ENCODE data around the gene ABCD3.
"Not testable (repeated sequence)": the region's sequence is repeated elsewhere in the genome, so short reads cannot be mapped to it uniquely, and the experiment has no call there.

Gene ABCD3

GRCh38 chr1:94425821-94426484, 7.8 kb downstream of the ABCD3 start:
- no peak overlapping the region for H3K9ac ChIP-seq
- H3K27me3 ChIP-seq (ENCODE audit: insufficient read depth, low read depth), result no peaks in the 10 kb centered on the region
- H3K27ac ChIP-seq, result no peak overlapping the region
- H3K4me1 ChIP-seq (ENCODE audit: low read depth, poor library complexity, severe bottlenecking), result no peaks in the 10 kb centered on the region
- peaks cover 6% of the 10 kb centered on the region; the same call in 1 of the 2 replicates for H3K79me2 ChIP-seq (ENCODE audit: insufficient read depth, low read depth)
- no peaks in the 10 kb centered on the region for H4K20me1 ChIP-seq (ENCODE audit: insufficient read depth)
- H3K4me3 ChIP-seq (IDR thresholded peaks at IDR 0.05; ENCODE audit: insufficient read depth, low read depth, low read length), result no peak overlapping the region
- no peak for TF ChIP-seq CTCF (conservative IDR thresholded peaks at IDR 0.05; ENCODE audit: low read depth, low read length)
- no peaks in the 10 kb centered on the region for H3K36me3 ChIP-seq (ENCODE audit: insufficient read depth)
- no peak overlapping the region for H2AFZ ChIP-seq (ENCODE audit: low read depth)
- H3K4me2 ChIP-seq, result no peak overlapping the region

- not testable (repeated sequence) for H3K27me3 ChIP-seq (ENCODE audit: insufficient read depth, low read depth); H3K9ac ChIP-seq; H3K4me1 ChIP-seq (ENCODE audit: low read depth, poor library complexity, severe bottlenecking); H2AFZ ChIP-seq (ENCODE audit: low read depth); H3K4me3 ChIP-seq (IDR thresholded peaks at IDR 0.05; ENCODE audit: insufficient read depth, low read depth, low read length); H3K36me3 ChIP-seq (ENCODE audit: insufficient read depth); H4K20me1 ChIP-seq (ENCODE audit: insufficient read depth); H3K27ac ChIP-seq; H3K4me2 ChIP-seq; H3K79me2 ChIP-seq (ENCODE audit: insufficient read depth, low read depth)
Observed at GRCh38 chr1:94426485-94426870, 8.3 kb downstream of the ABCD3 start.

GRCh38 chr1:94428441-94428840, 10.3 kb downstream of the ABCD3 start:
- TF ChIP-seq CTCF (conservative IDR thresholded peaks at IDR 0.05; ENCODE audit: low read depth, low read length), result no peak
- Histone ChIP-seq H2AFZ (ENCODE audit: low read depth) (no peak overlapping the region), H4K20me1 (ENCODE audit: insufficient read depth) (no peaks in the 10 kb centered on the region), H3K4me1 (ENCODE audit: low read depth, poor library complexity, severe bottlenecking) (no peaks in the 10 kb centered on the region), H3K79me2 (ENCODE audit: insufficient read depth, low read depth) (peaks cover 9% of the 10 kb centered on the region; the same call in 1 of the 2 replicates), H3K36me3 (ENCODE audit: insufficient read depth) (no peaks in the 10 kb centered on the region), H3K4me2 (no peak overlapping the region), H3K9ac (no peak overlapping the region), H3K4me3 (IDR thresholded peaks at IDR 0.05; ENCODE audit: insufficient read depth, low read depth, low read length) (no peak overlapping the region), H3K27me3 (ENCODE audit: insufficient read depth, low read depth) (no peaks in the 10 kb centered on the region), H3K27ac (no peak overlapping the region)

GRCh38 chr1:94428927-94429528, 10.8 kb downstream of the ABCD3 start:
- H4K20me1 ChIP-seq (ENCODE audit: insufficient read depth); H3K27me3 ChIP-seq (ENCODE audit: insufficient read depth, low read depth); H3K79me2 ChIP-seq (ENCODE audit: insufficient read depth, low read depth); H3K36me3 ChIP-seq (ENCODE audit: insufficient read depth); H3K4me3 ChIP-seq (IDR thresholded peaks at IDR 0.05; ENCODE audit: insufficient read depth, low read depth, low read length); H3K4me1 ChIP-seq (ENCODE audit: low read depth, poor library complexity, severe bottlenecking); H3K9ac ChIP-seq; H3K4me2 ChIP-seq; H2AFZ ChIP-seq (ENCODE audit: low read depth); H3K27ac ChIP-seq: not testable (repeated sequence)

- not testable (repeated sequence) for H3K9ac ChIP-seq; H3K4me3 ChIP-seq (IDR thresholded peaks at IDR 0.05; ENCODE audit: insufficient read depth, low read depth, low read length); H4K20me1 ChIP-seq (ENCODE audit: insufficient read depth); H2AFZ ChIP-seq (ENCODE audit: low read depth); H3K36me3 ChIP-seq (ENCODE audit: insufficient read depth); H3K27ac ChIP-seq; H3K79me2 ChIP-seq (ENCODE audit: insufficient read depth, low read depth); H3K27me3 ChIP-seq (ENCODE audit: insufficient read depth, low read depth); H3K4me2 ChIP-seq; H3K4me1 ChIP-seq (ENCODE audit: low read depth, poor library complexity, severe bottlenecking)
Observed at GRCh38 chr1:94430066-94430465, 11.9 kb downstream of the ABCD3 start.

GRCh38 chr1:94433866-94434265, 15.7 kb downstream of the ABCD3 start:
- H3K36me3 ChIP-seq (ENCODE audit: insufficient read depth), result no peaks in the 10 kb centered on the region
- peaks cover 4% of the 10 kb centered on the region; the same call in 1 of the 2 replicates for H3K79me2 ChIP-seq (ENCODE audit: insufficient read depth, low read depth)

More at GRCh38 chr1:94433866-94434265, 15.7 kb downstream of the ABCD3 start:
- no peaks in the 10 kb centered on the region for H3K27me3 ChIP-seq (ENCODE audit: insufficient read depth, low read depth)
- no peak for TF ChIP-seq CTCF (conservative IDR thresholded peaks at IDR 0.05; ENCODE audit: low read depth, low read length)
- no peak overlapping the region for H3K4me2 ChIP-seq
- no peak overlapping the region for H3K4me3 ChIP-seq (IDR thresholded peaks at IDR 0.05; ENCODE audit: insufficient read depth, low read depth, low read length)
- H3K27ac ChIP-seq, result no peak overlapping the region
- H2AFZ ChIP-seq (ENCODE audit: low read depth), result no peak overlapping the region
- H3K4me1 ChIP-seq (ENCODE audit: low read depth, poor library complexity, severe bottlenecking), result no peaks in the 10 kb centered on the region
- H4K20me1 ChIP-seq (ENCODE audit: insufficient read depth), result no peaks in the 10 kb centered on the region
- H3K9ac ChIP-seq, result no peak overlapping the region

Data from KMS-11 (cell line).